PC-9 (cell line): ENCODE results near the gene SLC39A1.

Experiments used
- CTCF ChIP-seq: fragments of 200-600 bp; sonication (generic); conservative IDR thresholded peaks from 2 replicates; pipeline ENCODE4 v1.6.1; 2017; ENCODE audit warnings: mixed run types, antibody characterized with exemption, mild to moderate bottlenecking, moderate library complexity
- EZH2 ChIP-seq: fragments of 200-600 bp; sonication (generic); IDR thresholded peaks from 2 replicates; pipeline ENCODE4 v1.8.0; 2017; ENCODE audit warnings: antibody characterized with exemption, low read depth

DNA sequence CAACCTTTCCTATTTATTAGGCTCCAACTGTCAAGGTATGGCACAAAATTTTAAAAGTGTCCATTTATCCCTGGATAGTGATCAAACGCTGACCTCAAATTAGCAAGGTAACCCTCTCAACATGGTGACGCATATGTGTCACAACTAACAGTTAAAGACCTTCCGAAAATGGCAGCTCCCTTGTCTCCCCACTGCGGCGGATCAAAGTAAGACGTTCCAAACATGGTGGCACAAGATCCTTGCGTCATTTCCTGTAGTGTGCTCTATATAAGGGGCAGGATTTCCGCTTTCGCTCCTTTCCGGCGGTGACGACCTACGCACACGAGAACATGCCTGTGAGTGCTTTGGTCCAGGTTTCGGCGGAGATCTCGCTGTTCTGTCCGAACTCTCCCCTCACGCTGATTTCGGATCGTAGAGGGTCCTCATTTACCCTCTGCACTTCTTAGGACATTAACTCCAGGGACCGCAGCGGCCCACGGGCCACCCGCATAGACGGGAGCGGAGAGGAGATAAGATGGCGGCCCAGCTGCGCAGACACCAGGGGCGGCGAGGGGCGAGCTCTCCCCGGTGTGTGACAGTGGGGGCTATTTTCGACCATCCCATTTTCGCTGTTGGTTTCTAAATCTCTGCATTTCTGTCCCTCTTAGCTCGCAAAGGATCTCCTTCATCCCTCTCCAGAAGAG lies 27.3 kb upstream of the SLC39A1 start, which contains the start of gene RPS27:
- TF ChIP-seq CTCF: no peak
- TF ChIP-seq EZH2: no peak
